ENCODE data around the gene PTPRK.

DNA sequence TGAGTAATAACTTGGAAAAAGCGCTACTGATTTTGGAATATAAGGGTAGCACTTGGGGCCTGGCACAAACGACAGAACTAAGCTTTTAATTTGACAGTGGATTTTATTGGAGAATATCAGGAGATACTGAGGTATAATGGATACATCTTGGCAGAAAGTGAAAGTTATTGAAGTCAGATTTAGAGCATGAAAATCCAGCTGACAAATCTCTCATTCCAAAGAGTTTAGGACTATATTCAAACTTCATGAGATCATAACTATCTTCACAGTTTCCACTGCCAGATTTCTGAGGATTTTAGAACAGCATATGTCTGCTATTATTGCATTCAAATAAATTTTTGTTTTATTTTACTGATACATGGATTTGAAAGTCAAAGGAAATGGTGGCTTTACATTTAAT lies 487.2 kb downstream of the PTPRK start:
- TF ChIP-seq TAF1 (IDR thresholded peaks at IDR 0.05; ENCODE audit: low read depth, low read length) (no peak), POLR2A (IDR thresholded peaks at IDR 0.05; ENCODE audit: low read depth, low read length) (no peak), POLR2AphosphoS5 (IDR thresholded peaks at IDR 0.05; ENCODE audit: low read depth, low read length) (no peak), SPI1 (IDR thresholded peaks at IDR 0.05; ENCODE audit: low read depth, low read length) (no peak)

Measured in GM12891 (cell line).